H1 (cell line): ENCODE measurements around the gene CLINT1. TPM values are rescaled to one million over a fixed set of nuclear protein-coding genes. Genes with fewer than 3 reads are reported as not detected.

Experiments used
- ATF3 ChIP-seq: IDR thresholded peaks from 2 replicates; pipeline ENCODE4 v1.6.1; 2011; ENCODE audit warnings: low read depth, mild to moderate bottlenecking, low read length; ENCODE audit not compliant: insufficient read depth
- CHD7 ChIP-seq: fragments of 300-600 bp; sonication (generic); IDR thresholded peaks from 2 replicates; pipeline ENCODE4 v1.7.1; 2012; ENCODE audit warnings: low read length, moderate library complexity, mild to moderate bottlenecking, inconsistent platforms; ENCODE audit not compliant: insufficient replicate concordance
- CREB1 ChIP-seq: IDR thresholded peaks from 2 replicates; pipeline ENCODE4 v1.6.1; 2012; ENCODE audit warnings: inconsistent platforms
- CTBP2 ChIP-seq: IDR thresholded peaks from 2 replicates; pipeline ENCODE4 v1.7.0; 2011; ENCODE audit warnings: borderline replicate concordance, mild to moderate bottlenecking, moderate library complexity, mixed read lengths, low read length; ENCODE audit not compliant: insufficient read depth, insufficient read length
- HDAC2 ChIP-seq, 2 experiments: fragments of 300-600 bp in 1 of 2; sonication (generic) in 1 of 2; IDR thresholded peaks; 2 replicates each; pipeline ENCODE4 v1.6.1; 2011 to 2012; ENCODE audit warnings: low read depth in 2 of 2, low read length in 2 of 2, mild to moderate bottlenecking in 2 of 2, moderate library complexity in 2 of 2, borderline replicate concordance in 1 of 2, inconsistent platforms in 1 of 2
- JUN ChIP-seq: IDR thresholded peaks from 2 replicates; pipeline ENCODE4 v1.6.1; 2011; ENCODE audit warnings: low read depth, mild to moderate bottlenecking, improper control_type of control experiment, low read length
- KDM1A ChIP-seq: fragments of 200-600, 300-600 bp; sonication (generic); IDR thresholded peaks from 2 replicates; pipeline ENCODE4 v1.7.1; 2016; ENCODE audit warnings: mild to moderate bottlenecking, low read length, borderline replicate concordance
- PHF8 ChIP-seq: fragments of 200-600 bp; sonication (generic); conservative IDR thresholded peaks from 2 replicates; pipeline ENCODE4 v1.7.1; 2012; ENCODE audit warnings: low read depth, mild to moderate bottlenecking, inconsistent platforms, low read length, moderate library complexity
- RXRA ChIP-seq: IDR thresholded peaks from 2 replicates; pipeline ENCODE4 v1.6.1; 2011; ENCODE audit warnings: low read depth, mild to moderate bottlenecking, low read length, moderate library complexity; ENCODE audit not compliant: insufficient read depth
- SP4 ChIP-seq: IDR thresholded peaks from 2 replicates; pipeline ENCODE4 v1.6.1; 2012; ENCODE audit warnings: low read length, inconsistent platforms
- polyA plus RNA-seq, 7 experiments: library from polyadenylated mRNA; depleted of rRNA in 3 of 7; stranded (reverse) in 5 of 7; unstranded in 2 of 7; fragments of >200 nt in 5 of 7; fragments of 200-250 nt in 2 of 7; gene quantifications; 1 replicate in 5 of 7; 2 replicates in 1 of 7; 4 replicates in 1 of 7; pipeline versions ENCODE4 v1.2.1 to v1.2.3, GENCODE V29; 2011 to 2013; ENCODE audit warnings: missing spikeins in 2 of 7, mixed read lengths in 2 of 7
- total RNA-seq: library from RNA; stranded (reverse); fragmentation: NEBNext Ultra II Directional; extraction: Animal tissue kit (Norgen Biotek cat#: 25700); gene quantifications from 2 replicates; pipeline ENCODE4 v1.2.1, GENCODE V29; 2021

CLINT1 gene
- total and polyA plus RNA-seq, 2 of the 8 experiments (the other 6 are each of a cell fraction or from before 2014, with no cell fraction given) = 85.9 to 140 TPM

- TF ChIP-seq CHD7 (no peak), RXRA (no peak), KDM1A (no peak), CTBP2 (no peak), HDAC2 (IDR thresholded peaks at IDR 0.05; ENCODE audit: borderline replicate concordance in 1 of 2, low read depth in 2 of 2, low read length in 2 of 2) (no peak), SP4 (no peak), JUN (no peak), PHF8 (no peak), CREB1 (no peak), ATF3 (no peak)
These were observed 8.9 kb upstream of the CLINT1 start (continued) for GRCh38 chr5:157867751-157868387.
